ENCODE data around the gene HSPA1A. TPM values are rescaled to one million over a fixed set of nuclear protein-coding genes. Genes with fewer than 3 reads are reported as not detected.

The HSPA1A gene
- 42.2 and 44.6 TPM in 2 replicates for total RNA-seq (2012; rRNA removed)

- H3K4me2 ChIP-seq (ENCODE audit: low read length) = peak within 1 kb of the TSS; percentile 98
- H3K36me3 ChIP-seq (ENCODE audit: insufficient read depth, low read length) = no peaks in the 10 kb centered on the region
- peaks cover 26% of the 10 kb centered on the region for H3K4me1 ChIP-seq (ENCODE audit: control insufficient read depth, insufficient read depth, low read length)
- no peaks in the 10 kb centered on the region for H3K9me3 ChIP-seq (replicated peaks; ENCODE audit: low read length)
- H3K4me3 ChIP-seq (ENCODE audit: low read length) = peak within 1 kb of the TSS; percentile 85
- H3K27me3 ChIP-seq (ENCODE audit: control insufficient read depth, insufficient read depth, low read length) = no peaks in the 10 kb centered on the region
- H3K9ac ChIP-seq (ENCODE audit: low read depth, low read length) = peak within 1 kb of the TSS; percentile 77
These were observed at the start of gene HSPA1A, which contains the start of gene HSPA1L for GRCh38 chr6:31815025-31815838. TSS of gene HSPA1A (plus strand) at chr6:31815543. CDS start at chr6:31815757, 214 bp downstream. TSS of gene HSPA1L (minus strand) at chr6:31815283. CDS start at chr6:31811972, 3,311 bp downstream.

GRCh38 chr6:31765559-31765909, 49.8 kb upstream of the HSPA1A start:
- no peak overlapping the region for H3K4me3 ChIP-seq (ENCODE audit: low read length)
- H3K4me1 ChIP-seq (ENCODE audit: control insufficient read depth, insufficient read depth, low read length) = peaks cover 11% of the 10 kb centered on the region
- no peaks in the 10 kb centered on the region for H3K9me3 ChIP-seq (replicated peaks; ENCODE audit: low read length)
- peaks cover 10% of the 10 kb centered on the region for H3K36me3 ChIP-seq (ENCODE audit: insufficient read depth, low read length)
- no peak overlapping the region for H3K9ac ChIP-seq (ENCODE audit: low read depth, low read length)
- no peaks in the 10 kb centered on the region for H3K27me3 ChIP-seq (ENCODE audit: control insufficient read depth, insufficient read depth, low read length)
- H3K4me2 ChIP-seq (ENCODE audit: low read length) = no peak overlapping the region

GRCh38 chr6:31765910-31766794, 49.2 kb upstream of the HSPA1A start:
- peaks cover 10% of the 10 kb centered on the region for H3K36me3 ChIP-seq (ENCODE audit: insufficient read depth, low read length)
- H3K4me1 ChIP-seq (ENCODE audit: control insufficient read depth, insufficient read depth, low read length) = peaks cover 11% of the 10 kb centered on the region
- H3K27me3 ChIP-seq (ENCODE audit: control insufficient read depth, insufficient read depth, low read length) = no peaks in the 10 kb centered on the region
- peak overlapping the region; percentile 73 for H3K4me2 ChIP-seq (ENCODE audit: low read length)
- H3K9me3 ChIP-seq (replicated peaks; ENCODE audit: low read length) = no peaks in the 10 kb centered on the region
- peak overlapping the region; percentile 55 for H3K4me3 ChIP-seq (ENCODE audit: low read length)
- no peak overlapping the region for H3K9ac ChIP-seq (ENCODE audit: low read depth, low read length)

- Histone ChIP-seq H3K4me3 (ENCODE audit: low read length) (no peak overlapping the region), H3K36me3 (ENCODE audit: insufficient read depth, low read length) (peaks cover 3% of the 10 kb centered on the region), H3K27me3 (ENCODE audit: control insufficient read depth, insufficient read depth, low read length) (no peaks in the 10 kb centered on the region), H3K4me2 (ENCODE audit: low read length) (no peak overlapping the region), H3K9me3 (replicated peaks; ENCODE audit: low read length) (no peaks in the 10 kb centered on the region), H3K4me1 (ENCODE audit: control insufficient read depth, insufficient read depth, low read length) (peaks cover 11% of the 10 kb centered on the region), H3K9ac (ENCODE audit: low read depth, low read length) (no peak overlapping the region)
These were observed 48.2 kb upstream of the HSPA1A start for GRCh38 chr6:31767096-31767645.

- H3K4me1 ChIP-seq (ENCODE audit: control insufficient read depth, insufficient read depth, low read length) = peaks cover 7% of the 10 kb centered on the region
- no peak overlapping the region for H3K4me3 ChIP-seq (ENCODE audit: low read length)
- H3K27me3 ChIP-seq (ENCODE audit: control insufficient read depth, insufficient read depth, low read length) = no peaks in the 10 kb centered on the region
- no peaks in the 10 kb centered on the region for H3K9me3 ChIP-seq (replicated peaks; ENCODE audit: low read length)
- no peak overlapping the region for H3K9ac ChIP-seq (ENCODE audit: low read depth, low read length)
- peaks cover 3% of the 10 kb centered on the region for H3K36me3 ChIP-seq (ENCODE audit: insufficient read depth, low read length)
- H3K4me2 ChIP-seq (ENCODE audit: low read length) = no peak overlapping the region
These were observed 46.7 kb upstream of the HSPA1A start for GRCh38 chr6:31768363-31769257.

- Histone ChIP-seq H3K9ac (ENCODE audit: low read depth, low read length) (no peak overlapping the region), H3K4me1 (ENCODE audit: control insufficient read depth, insufficient read depth, low read length) (peaks cover 7% of the 10 kb centered on the region), H3K9me3 (replicated peaks; ENCODE audit: low read length) (no peaks in the 10 kb centered on the region), H3K4me3 (ENCODE audit: low read length) (no peak overlapping the region), H3K36me3 (ENCODE audit: insufficient read depth, low read length) (no peaks in the 10 kb centered on the region), H3K4me2 (ENCODE audit: low read length) (no peak overlapping the region), H3K27me3 (ENCODE audit: control insufficient read depth, insufficient read depth, low read length) (no peaks in the 10 kb centered on the region)
These were observed 45.5 kb upstream of the HSPA1A start for GRCh38 chr6:31769684-31770371.

- Histone ChIP-seq H3K4me3 (ENCODE audit: low read length) (no peak overlapping the region), H3K9me3 (replicated peaks; ENCODE audit: low read length) (no peaks in the 10 kb centered on the region), H3K36me3 (ENCODE audit: insufficient read depth, low read length) (no peaks in the 10 kb centered on the region), H3K4me1 (ENCODE audit: control insufficient read depth, insufficient read depth, low read length) (peaks cover 7% of the 10 kb centered on the region), H3K27me3 (ENCODE audit: control insufficient read depth, insufficient read depth, low read length) (no peaks in the 10 kb centered on the region), H3K4me2 (ENCODE audit: low read length) (no peak overlapping the region), H3K9ac (ENCODE audit: low read depth, low read length) (no peak overlapping the region)
These were observed 44.5 kb upstream of the HSPA1A start for GRCh38 chr6:31770860-31771259.

- no peaks in the 10 kb centered on the region for H3K27me3 ChIP-seq (ENCODE audit: control insufficient read depth, insufficient read depth, low read length)
- no peak overlapping the region for H3K4me2 ChIP-seq (ENCODE audit: low read length)
- H3K9me3 ChIP-seq (replicated peaks; ENCODE audit: low read length) = no peaks in the 10 kb centered on the region
- H3K4me1 ChIP-seq (ENCODE audit: control insufficient read depth, insufficient read depth, low read length) = peaks cover 6% of the 10 kb centered on the region
- no peak overlapping the region for H3K4me3 ChIP-seq (ENCODE audit: low read length)
- H3K36me3 ChIP-seq (ENCODE audit: insufficient read depth, low read length) = no peaks in the 10 kb centered on the region
- no peak overlapping the region for H3K9ac ChIP-seq (ENCODE audit: low read depth, low read length)
These were observed 43.4 kb upstream of the HSPA1A start for GRCh38 chr6:31771992-31772358.

GRCh38 chr6:31775184-31775583, 40.2 kb upstream of the HSPA1A start:
- H3K4me2 ChIP-seq (ENCODE audit: low read length) = no peak overlapping the region
- no peaks in the 10 kb centered on the region for H3K27me3 ChIP-seq (ENCODE audit: control insufficient read depth, insufficient read depth, low read length)
- no peak overlapping the region for H3K9ac ChIP-seq (ENCODE audit: low read depth, low read length)
- peaks cover 15% of the 10 kb centered on the region for H3K4me1 ChIP-seq (ENCODE audit: control insufficient read depth, insufficient read depth, low read length)
- H3K36me3 ChIP-seq (ENCODE audit: insufficient read depth, low read length) = peaks cover 25% of the 10 kb centered on the region
- H3K9me3 ChIP-seq (replicated peaks; ENCODE audit: low read length) = no peaks in the 10 kb centered on the region
- no peak overlapping the region for H3K4me3 ChIP-seq (ENCODE audit: low read length)

GRCh38 chr6:31775633-31776484, 39.5 kb upstream of the HSPA1A start:
- Histone ChIP-seq H3K4me3 (ENCODE audit: low read length) (no peak overlapping the region), H3K4me2 (ENCODE audit: low read length) (no peak overlapping the region), H3K9ac (ENCODE audit: low read depth, low read length) (no peak overlapping the region), H3K9me3 (replicated peaks; ENCODE audit: low read length) (no peaks in the 10 kb centered on the region), H3K36me3 (ENCODE audit: insufficient read depth, low read length) (peaks cover 32% of the 10 kb centered on the region), H3K4me1 (ENCODE audit: control insufficient read depth, insufficient read depth, low read length) (peaks cover 15% of the 10 kb centered on the region), H3K27me3 (ENCODE audit: control insufficient read depth, insufficient read depth, low read length) (no peaks in the 10 kb centered on the region)
